GM18907 (cell line): ENCODE data around the gene FAM47E.
"Not testable (repeated sequence)": the region's sequence is repeated elsewhere in the genome, so short reads cannot be mapped to it uniquely, and the experiment has no call there.

Source experiments
- ATAC-seq: cut with Tn5 transposase; IDR thresholded peaks from one replicate; pipeline ENCODE4 v1.9.1; 2021; ENCODE audit warnings: mild to moderate bottlenecking, moderate library complexity; ENCODE audit not compliant: unreplicated experiment

FAM47E gene

GRCh38 chr4:76265631-76266218 is 14.2 kb downstream of the FAM47E start:
- no peak for ATAC-seq

GRCh38 chr4:76266627-76267026 is 15.1 kb downstream of the FAM47E start:
- ATAC-seq = no peak

GRCh38 chr4:76267811-76268210 is 16.3 kb downstream of the FAM47E start:
- no peak for ATAC-seq

GRCh38 chr4:76270244-76271175 is 19.0 kb downstream of the FAM47E start:
- ATAC-seq = no peak

- no peak for ATAC-seq
Observed at GRCh38 chr4:76271248-76271647, 19.7 kb downstream of the FAM47E start.

- no peak for ATAC-seq
Observed at GRCh38 chr4:76272073-76272472, 20.6 kb downstream of the FAM47E start.

GRCh38 chr4:76272582-76272981 is 21.1 kb downstream of the FAM47E start:
- ATAC-seq = no peak

- ATAC-seq = no peak
Observed at GRCh38 chr4:76272999-76273398, 21.5 kb downstream of the FAM47E start.

- ATAC-seq = no peak
Observed at GRCh38 chr4:76275486-76276124, 24.1 kb downstream of the FAM47E start.

- no peak for ATAC-seq
Observed at GRCh38 chr4:76276813-76277212, 25.3 kb downstream of the FAM47E start.

- no peak for ATAC-seq
Observed at GRCh38 chr4:76277667-76278066, 26.1 kb downstream of the FAM47E start.

GRCh38 chr4:76278583-76278982 is 27.1 kb downstream of the FAM47E start:
- ATAC-seq = no peak

- no peak for ATAC-seq
Observed at GRCh38 chr4:76279462-76279861, 27.9 kb downstream of the FAM47E start.

- no peak for ATAC-seq
Observed at GRCh38 chr4:76280488-76281441, 29.2 kb downstream of the FAM47E start.

GRCh38 chr4:76281594-76281993 is 30.1 kb downstream of the FAM47E start:
- not testable (repeated sequence) for ATAC-seq

GRCh38 chr4:76282941-76283689 is 31.6 kb downstream of the FAM47E start:
- no peak for ATAC-seq

GRCh38 chr4:76283900-76284299 is 32.4 kb downstream of the FAM47E start:
- no peak for ATAC-seq

- not testable (repeated sequence) for ATAC-seq
Observed at GRCh38 chr4:76287811-76288210, 36.3 kb downstream of the FAM47E start.

GRCh38 chr4:76292730-76293129 is 41.2 kb downstream of the FAM47E start:
- ATAC-seq = no peak

- ATAC-seq = no peak
Observed at GRCh38 chr4:76293772-76294171, 42.3 kb downstream of the FAM47E start.
